ENCODE data around the gene MON1A. TPM values are rescaled to one million over a fixed set of nuclear protein-coding genes. Genes with fewer than 3 reads are reported as not detected.

Gene MON1A
- total and polyA plus RNA-seq, 3 donors from 2014 or later, result 16.4 to 23.9 (median 17.3) TPM

DNA sequence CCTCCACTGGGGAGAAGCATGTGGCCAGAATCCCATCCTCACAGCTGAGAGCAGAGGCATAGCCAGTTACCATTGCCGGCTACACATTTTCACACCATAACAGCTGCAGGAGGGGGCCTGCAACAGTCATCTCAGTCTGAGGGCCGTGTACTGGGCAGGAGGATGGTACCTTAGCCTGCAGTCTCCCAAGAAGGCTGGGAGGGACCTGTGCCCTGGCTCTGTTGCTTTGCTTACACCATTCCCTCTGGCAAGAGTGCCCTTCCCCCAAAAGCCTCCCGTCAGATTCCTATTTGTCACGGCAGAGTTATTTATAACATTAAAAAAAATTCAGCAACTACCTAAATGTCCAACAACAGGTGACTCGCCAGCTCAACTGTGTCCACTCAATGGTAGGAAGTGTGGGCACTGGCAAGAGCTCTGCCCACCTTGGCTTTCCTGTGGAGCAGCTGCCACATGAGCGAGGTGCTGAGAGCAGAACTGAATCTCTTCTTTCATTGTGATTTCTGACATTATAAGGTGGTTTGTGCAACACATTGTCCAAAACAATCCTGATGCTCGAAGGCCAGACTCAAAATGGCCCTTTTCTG lies 64.3 kb downstream of the MON1A start:
- WGBS, 2 donors, result 66 to 67% methylated on average over 7 of the region's 7 CpGs
- intact Hi-C loops (cut with DNase I; ENCODE audit: low total_unique reads), result no loop called here
- H3K4me1 ChIP-seq, result peaks cover 11% of the 10 kb centered on the region

DNA sequence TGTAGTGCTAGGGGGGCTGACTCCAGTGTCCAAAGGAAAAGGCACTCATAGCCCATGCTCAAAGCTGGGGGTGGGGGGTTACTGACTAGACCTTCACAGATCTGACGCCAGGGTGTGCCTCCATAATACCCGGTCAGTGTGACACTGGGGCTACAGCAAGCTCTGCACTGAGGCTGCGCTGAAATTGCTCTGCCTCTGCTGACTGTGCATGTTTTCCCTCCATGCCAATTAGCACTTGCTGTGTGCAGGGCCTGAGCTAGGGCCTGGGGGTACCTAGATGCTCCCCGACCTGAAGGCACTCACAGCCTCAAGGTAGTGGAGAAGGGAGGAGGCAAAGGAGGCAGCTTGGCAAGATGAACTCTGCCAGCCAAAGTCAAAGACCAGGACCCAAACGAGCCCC lies 65.1 kb downstream of the MON1A start:
- WGBS, 2 donors, result 80% methylated on average over 1 to 5 of the region's 5 CpGs
- no peaks in the 10 kb centered on the region for H3K27me3 ChIP-seq
- no peak for TF ChIP-seq POLR2A (IDR thresholded peaks at IDR 0.05)
- TF ChIP-seq CTCF (IDR thresholded peaks at IDR 0.05), result no peak
- no peaks in the 10 kb centered on the region for H3K36me3 ChIP-seq (ENCODE audit: low read depth, missing control alignments)
- H3K27ac ChIP-seq, result no peak overlapping the region
- H3K9me3 ChIP-seq, result no peaks in the 10 kb centered on the region
- H3K4me3 ChIP-seq, result no peak overlapping the region
- DNase-seq, result no peak
- peaks cover 6% of the 10 kb centered on the region for H3K4me1 ChIP-seq
- intact Hi-C loops (cut with DNase I; ENCODE audit: low total_unique reads), result no loop called here

More for the DNA sequence above, 64.3 kb downstream of the MON1A start:
- Histone ChIP-seq H3K27ac (no peak overlapping the region), H3K36me3 (ENCODE audit: low read depth, missing control alignments) (no peaks in the 10 kb centered on the region), H3K27me3 (no peaks in the 10 kb centered on the region), H3K4me3 (no peak overlapping the region), H3K9me3 (no peaks in the 10 kb centered on the region)
- TF ChIP-seq CTCF (IDR thresholded peaks at IDR 0.05) (no peak), POLR2A (IDR thresholded peaks at IDR 0.05) (no peak)
- no peak for DNase-seq

DNA sequence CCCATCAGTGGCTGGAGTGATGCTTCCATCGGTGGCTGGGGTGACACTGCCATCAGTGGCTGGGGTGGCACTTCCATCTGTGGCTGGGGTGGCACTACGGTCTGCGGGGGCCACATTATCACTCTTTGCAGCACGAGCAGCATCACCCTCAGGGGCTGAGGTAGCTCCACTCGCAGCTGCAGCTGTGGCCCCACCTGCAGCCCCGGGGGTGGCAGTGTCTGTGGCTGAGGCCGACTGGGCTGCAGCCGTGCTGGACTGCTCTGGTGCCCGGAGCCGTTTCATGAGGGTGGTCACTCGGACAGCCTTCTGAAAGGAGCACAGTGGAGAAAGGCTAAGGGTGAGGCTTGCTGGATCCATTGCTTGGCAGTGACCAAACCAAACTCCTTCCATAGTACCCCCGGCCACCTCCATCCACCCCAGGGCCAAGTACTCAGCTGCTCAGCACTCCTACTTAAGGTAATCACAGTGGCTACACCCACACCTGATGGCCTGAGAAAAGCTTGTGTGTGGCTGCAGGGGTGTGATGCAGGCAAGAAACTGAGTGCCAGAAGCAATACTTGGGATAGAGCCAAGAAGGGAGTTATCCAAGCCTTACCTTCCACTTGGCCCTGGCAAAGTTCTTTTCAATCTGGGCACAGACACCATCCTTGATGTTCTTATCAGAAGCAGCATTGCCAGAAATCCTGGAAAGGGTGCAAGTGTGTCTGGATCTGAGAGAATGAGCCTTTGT lies 69.9 kb downstream of the MON1A start:
- no peaks in the 10 kb centered on the region for H3K9me3 ChIP-seq
- H3K27me3 ChIP-seq, result no peaks in the 10 kb centered on the region
- no peak overlapping the region for H3K4me3 ChIP-seq
- no peaks in the 10 kb centered on the region for H3K36me3 ChIP-seq (ENCODE audit: low read depth, missing control alignments)
- TF ChIP-seq CTCF (IDR thresholded peaks at IDR 0.05), result no peak
- TF ChIP-seq POLR2A (IDR thresholded peaks at IDR 0.05), result no peak
- no peaks in the 10 kb centered on the region for H3K4me1 ChIP-seq
- H3K27ac ChIP-seq, result no peak overlapping the region
- 73 to 80% methylated on average over 2 to 12 of the region's 12 CpGs for WGBS, 2 donors
- no peak for DNase-seq
- intact Hi-C loops (cut with DNase I; ENCODE audit: low total_unique reads), result no loop called here

Small RNA genes lying within 50 kb of the gene (small RNA-seq; reads per million reads assigned to genes)
- 0 reads per million in 2 donors for gene RN7SL217P

Other genes with a start within 250 kb of the MON1A start
- 10 to 100 TPM; 60.3 to 67.1 TPM for gene MST1, start 240.3 kb downstream of the MON1A start, total RNA-seq
- gene MST1, start 240.3 kb downstream of the MON1A start, polyA plus RNA-seq (ENCODE audit: insufficient read depth, low read depth, low replicate concordance), result 73.4 TPM
- 10 to 100 TPM; 72.4 to 79.7 TPM for gene RNF123, start 240.3 kb downstream of the MON1A start, total RNA-seq
- 54.7 TPM for gene RNF123, start 240.3 kb downstream of the MON1A start, polyA plus RNA-seq (ENCODE audit: insufficient read depth, low read depth, low replicate concordance)
- 10 to 100 TPM in 1 of 2 donors, 1 to 10 TPM in 1; 8.8 to 14.8 TPM for gene AMIGO3, start 210.1 kb downstream of the MON1A start, total RNA-seq
- 3.0 TPM for gene AMIGO3, start 210.1 kb downstream of the MON1A start, polyA plus RNA-seq (ENCODE audit: insufficient read depth, low read depth, low replicate concordance)
- gene GMPPB, start 205.9 kb downstream of the MON1A start, total RNA-seq, result 10 to 100 TPM; 15.7 to 23.4 TPM
- 16.8 TPM for gene GMPPB, start 205.9 kb downstream of the MON1A start, polyA plus RNA-seq (ENCODE audit: insufficient read depth, low read depth, low replicate concordance)
- 100 to 1,000 TPM in 1 of 2 donors, 10 to 100 TPM in 1; 97.4 to 134 TPM for gene IP6K1, start 143.3 kb downstream of the MON1A start, total RNA-seq
- 96.0 TPM for gene IP6K1, start 143.3 kb downstream of the MON1A start, polyA plus RNA-seq (ENCODE audit: insufficient read depth, low read depth, low replicate concordance)
- gene CDHR4, start 129.9 kb downstream of the MON1A start, total RNA-seq, result 1 to 10 TPM; 5.5 to 5.9 TPM
- gene CDHR4, start 129.9 kb downstream of the MON1A start, polyA plus RNA-seq (ENCODE audit: insufficient read depth, low read depth, low replicate concordance), result 11.7 TPM
- 1 to 10 TPM; 5.1 to 6.3 TPM for gene INKA1, start 126.5 kb downstream of the MON1A start, total RNA-seq
- 4.0 TPM for gene INKA1, start 126.5 kb downstream of the MON1A start, polyA plus RNA-seq (ENCODE audit: insufficient read depth, low read depth, low replicate concordance)
- 10 to 100 TPM; 34.0 to 49.7 TPM for gene UBA7, start 115.9 kb downstream of the MON1A start, total RNA-seq
- 27.2 TPM for gene UBA7, start 115.9 kb downstream of the MON1A start, polyA plus RNA-seq (ENCODE audit: insufficient read depth, low read depth, low replicate concordance)
- gene TRAIP, start 73.2 kb downstream of the MON1A start, total RNA-seq, result 10 to 100 TPM; 15.8 to 21.3 TPM
- gene TRAIP, start 73.2 kb downstream of the MON1A start, polyA plus RNA-seq (ENCODE audit: insufficient read depth, low read depth, low replicate concordance), result 16.0 TPM
- 1 to 10 TPM; 1.2 to 2.3 TPM for gene CAMKV, start 59.9 kb downstream of the MON1A start, total RNA-seq
- gene CAMKV, start 59.9 kb downstream of the MON1A start, polyA plus RNA-seq (ENCODE audit: insufficient read depth, low read depth, low replicate concordance), result 4.0 TPM
- 10 to 100 TPM in 1 of 2 donors, 1 to 10 TPM in 1; 7.6 to 11.2 TPM for gene MST1R, start 25.9 kb downstream of the MON1A start, total RNA-seq
- 15.9 TPM for gene MST1R, start 25.9 kb downstream of the MON1A start, polyA plus RNA-seq (ENCODE audit: insufficient read depth, low read depth, low replicate concordance)
- 100 to 1,000 TPM; 212 to 229 TPM for gene RBM6, start 10.3 kb upstream of the MON1A start, total RNA-seq
- gene RBM6, start 10.3 kb upstream of the MON1A start, polyA plus RNA-seq (ENCODE audit: insufficient read depth, low read depth, low replicate concordance), result 104 TPM
- gene RBM5, start 159.1 kb upstream of the MON1A start, total RNA-seq, result 100 to 1,000 TPM; 341 to 368 TPM
- gene RBM5, start 159.1 kb upstream of the MON1A start, polyA plus RNA-seq (ENCODE audit: insufficient read depth, low read depth, low replicate concordance), result 214 TPM
- 1 to 10 TPM; 6.9 to 8.3 TPM for gene SEMA3F, start 225.5 kb upstream of the MON1A start, total RNA-seq
- gene SEMA3F, start 225.5 kb upstream of the MON1A start, polyA plus RNA-seq (ENCODE audit: insufficient read depth, low read depth, low replicate concordance), result 7.5 TPM